GM19438 (cell line): ENCODE results near the gene TTYH1.

Source experiments
- ATAC-seq: cut with Tn5 transposase; IDR thresholded peaks from one replicate; pipeline ENCODE4 v1.9.1; 2021; ENCODE audit warnings: low read depth; ENCODE audit not compliant: unreplicated experiment

Gene TTYH1

GRCh38 chr19:54391589-54392061 lies 23.6 kb upstream of the TTYH1 start:
- no peak for ATAC-seq

GRCh38 chr19:54392105-54392504 lies 23.2 kb upstream of the TTYH1 start:
- ATAC-seq = no peak

DNA sequence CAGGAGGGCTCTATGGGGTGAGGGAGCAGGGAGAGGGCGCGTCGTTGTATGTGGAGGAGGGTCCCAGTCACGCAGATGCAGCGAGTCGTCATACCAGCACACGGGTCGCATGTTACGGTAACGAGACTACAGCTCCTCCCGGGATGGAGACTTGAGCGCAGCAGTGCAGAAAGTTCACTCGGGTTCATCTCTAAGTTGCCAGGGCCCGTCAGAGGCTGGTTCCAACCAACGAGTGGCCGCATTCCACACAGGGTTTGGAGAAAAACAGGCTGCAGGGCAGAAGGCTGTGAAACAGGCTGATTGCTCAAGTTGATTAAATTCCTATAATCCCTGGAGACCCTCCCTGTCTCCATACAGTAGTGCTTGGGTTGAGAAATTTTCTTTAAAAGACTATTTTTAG lies 21.9 kb upstream of the TTYH1 start:
- ATAC-seq = no peak

GRCh38 chr19:54395685-54396084 lies 19.6 kb upstream of the TTYH1 start:
- ATAC-seq = no peak

DNA sequence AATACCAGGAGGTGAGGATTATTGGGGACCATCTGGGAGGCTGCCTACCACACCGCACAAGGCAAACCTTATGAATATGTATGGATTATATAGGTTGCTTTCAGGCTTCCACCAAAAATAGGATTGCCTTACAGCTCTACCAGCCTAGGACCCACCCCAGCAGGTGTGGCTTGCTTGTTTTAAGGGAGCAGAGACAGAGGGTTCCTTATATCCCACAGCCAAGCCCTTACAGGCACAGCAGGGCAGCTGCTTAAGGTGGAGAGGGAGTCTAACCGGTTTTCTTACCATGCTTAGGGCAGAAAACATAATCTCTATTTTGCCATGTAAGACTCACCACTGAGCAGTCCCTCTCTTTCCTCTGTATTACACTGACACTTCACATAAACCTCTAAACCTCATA lies 16.1 kb upstream of the TTYH1 start:
- ATAC-seq = no peak

DNA sequence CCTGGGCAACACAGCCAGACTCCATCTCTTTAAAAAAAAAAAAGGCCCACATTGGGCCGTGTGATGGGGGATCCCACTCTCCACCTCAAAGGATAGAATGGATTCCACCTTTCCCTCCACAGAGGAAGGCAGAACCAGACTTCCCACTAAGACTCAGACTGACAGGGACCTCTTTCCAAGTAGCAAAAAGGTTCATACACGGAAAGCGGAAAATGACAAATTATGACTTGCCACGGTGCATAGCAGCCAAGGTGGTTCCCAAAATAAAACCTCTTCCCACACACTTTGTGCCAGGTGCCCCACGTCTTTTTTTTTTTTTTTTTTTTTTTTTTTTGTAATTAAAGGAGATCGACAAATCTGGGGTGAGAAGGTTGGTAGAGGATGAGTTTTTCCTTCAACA lies 14.4 kb upstream of the TTYH1 start:
- no peak for ATAC-seq

- no peak for ATAC-seq
Measured at GRCh38 chr19:54403054-54403453, 12.2 kb upstream of the TTYH1 start.

- no peak for ATAC-seq
Measured at GRCh38 chr19:54405628-54406027, 9.6 kb upstream of the TTYH1 start.

DNA sequence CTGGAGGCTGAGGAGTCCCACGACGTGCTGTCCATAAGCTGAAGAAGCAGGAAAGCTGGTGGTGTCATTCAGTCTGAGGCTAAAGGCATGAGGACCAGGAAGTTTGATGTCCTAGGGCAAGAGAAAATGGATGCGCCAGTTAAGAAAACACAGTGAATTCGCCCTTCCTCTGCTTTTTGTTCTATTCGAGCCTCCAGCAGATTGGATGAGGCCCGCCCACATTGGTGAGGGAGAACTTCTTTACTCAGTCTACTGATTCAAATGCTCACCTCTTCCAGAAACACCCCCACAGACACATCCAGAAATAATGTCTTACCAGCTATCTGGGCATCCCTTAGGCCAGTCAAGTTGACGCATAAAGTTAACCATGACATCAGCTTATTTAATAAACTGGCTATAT lies 7.5 kb upstream of the TTYH1 start:
- no peak for ATAC-seq

- no peak for ATAC-seq
Measured at GRCh38 chr19:54408456-54409026, 6.7 kb upstream of the TTYH1 start.

DNA sequence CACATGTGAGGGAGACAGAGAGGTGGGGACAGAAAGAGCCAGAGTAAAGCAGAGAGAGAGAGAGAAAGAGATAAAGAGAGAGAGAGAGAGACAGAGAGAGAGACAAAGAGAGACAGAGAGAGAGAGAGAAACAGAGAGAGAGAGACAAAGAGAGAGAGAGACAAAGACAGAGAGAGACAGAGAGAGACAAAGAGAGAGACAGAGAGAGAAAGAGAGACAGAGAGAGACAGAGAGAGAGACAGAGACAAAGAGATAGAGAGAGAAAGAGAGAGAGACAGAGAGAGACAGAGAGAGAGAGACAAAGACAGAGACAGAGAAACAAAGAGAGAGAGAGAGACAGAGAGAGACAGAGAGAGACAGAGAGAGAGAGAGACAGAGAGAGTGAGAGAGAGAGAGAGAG lies 4.2 kb upstream of the TTYH1 start:
- ATAC-seq = no peak

DNA sequence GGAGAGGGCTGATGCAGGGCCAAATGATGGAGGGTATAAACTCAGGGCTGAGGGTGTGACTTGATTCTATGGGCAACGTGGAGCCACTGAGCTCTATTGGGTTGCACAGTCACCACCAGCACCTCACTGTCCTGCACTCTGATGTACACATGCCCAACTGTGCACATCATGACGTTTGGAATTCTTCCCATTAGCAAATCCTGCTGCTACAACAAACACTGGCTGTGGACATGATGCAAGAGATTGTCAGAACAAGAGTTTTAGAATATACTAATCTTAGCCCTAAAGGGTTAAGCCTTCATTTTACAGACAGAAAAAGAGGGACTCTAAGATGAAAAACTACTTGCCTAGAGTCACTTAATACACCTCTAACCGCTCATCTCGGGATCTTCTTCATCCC lies 2.4 kb upstream of the TTYH1 start:
- no peak for ATAC-seq

GRCh38 chr19:54414156-54414555 lies 1.1 kb upstream of the TTYH1 start:
- ATAC-seq = no peak

DNA sequence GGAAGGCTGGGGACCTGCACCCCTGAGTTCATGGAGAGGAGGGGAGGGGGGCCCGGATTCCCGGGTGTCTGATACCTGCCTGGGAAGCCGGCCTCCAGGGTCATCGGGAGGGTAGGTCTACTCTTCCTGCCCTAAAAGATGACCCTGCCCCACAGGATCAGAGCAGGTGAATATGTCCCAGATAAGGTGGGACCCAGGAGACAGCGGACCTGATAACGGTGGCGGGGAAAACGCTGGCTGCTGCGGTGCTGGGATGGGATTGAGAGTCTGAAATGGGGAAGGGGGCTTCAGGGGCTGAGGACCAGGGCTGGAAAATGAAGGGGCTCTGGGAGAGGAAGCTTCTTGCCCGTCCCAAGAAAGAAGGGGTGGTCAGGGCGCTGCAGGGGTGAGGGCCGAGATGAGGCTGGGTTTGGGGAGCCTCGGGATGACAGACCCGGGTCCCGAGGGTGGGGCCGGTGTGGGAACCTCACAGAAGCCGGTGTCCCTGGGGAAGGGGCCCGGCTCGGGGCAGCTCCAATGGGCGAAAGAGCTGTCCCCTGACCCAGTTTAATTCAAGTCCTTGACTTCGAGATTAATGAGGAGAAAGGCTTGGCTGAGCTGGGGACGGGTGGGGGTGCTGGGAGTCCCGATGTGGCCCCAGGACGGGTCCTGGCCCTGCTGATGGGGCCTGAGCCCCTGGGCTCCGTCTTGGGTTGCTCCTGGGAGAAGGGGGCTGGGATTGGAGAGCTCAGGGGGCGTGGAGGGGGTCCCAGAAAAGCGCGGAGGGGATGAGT lies 823 bp downstream of the TTYH1 start:
- ATAC-seq = no peak

DNA sequence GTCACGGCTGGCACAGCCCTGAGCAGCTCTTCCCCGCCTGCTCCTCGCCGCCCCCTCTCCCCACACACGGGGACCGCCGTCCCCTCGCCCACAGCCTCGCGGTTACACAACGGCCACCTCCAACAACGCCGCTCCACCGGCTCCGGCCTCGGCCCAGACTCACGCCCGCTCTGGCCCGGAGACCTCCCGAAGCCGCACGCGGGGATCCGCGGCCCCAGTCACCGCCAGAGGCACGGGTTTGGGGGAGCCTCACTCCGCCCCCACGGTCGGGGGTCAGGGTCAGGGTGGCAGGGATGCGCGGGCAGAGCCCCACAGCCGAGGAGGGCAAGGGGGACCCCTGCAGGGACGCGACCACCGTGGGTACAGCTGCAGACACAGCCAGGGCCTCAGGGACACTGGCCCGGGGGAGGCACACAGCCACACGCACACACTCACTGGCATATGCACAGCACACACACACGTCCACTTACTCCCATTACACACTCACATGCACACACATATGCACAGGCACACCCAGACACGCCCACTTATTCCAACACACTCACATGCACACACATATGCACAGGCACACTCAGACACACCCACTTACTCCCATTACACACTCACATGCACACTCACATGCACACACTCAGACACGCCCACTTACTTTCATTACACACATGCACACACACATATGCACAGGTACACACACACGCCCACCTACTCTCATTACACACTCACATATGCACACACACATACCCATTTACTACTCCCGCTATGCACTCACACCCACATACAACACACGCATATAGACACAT lies 1.6 kb downstream of the TTYH1 start:
- ATAC-seq = no peak

DNA sequence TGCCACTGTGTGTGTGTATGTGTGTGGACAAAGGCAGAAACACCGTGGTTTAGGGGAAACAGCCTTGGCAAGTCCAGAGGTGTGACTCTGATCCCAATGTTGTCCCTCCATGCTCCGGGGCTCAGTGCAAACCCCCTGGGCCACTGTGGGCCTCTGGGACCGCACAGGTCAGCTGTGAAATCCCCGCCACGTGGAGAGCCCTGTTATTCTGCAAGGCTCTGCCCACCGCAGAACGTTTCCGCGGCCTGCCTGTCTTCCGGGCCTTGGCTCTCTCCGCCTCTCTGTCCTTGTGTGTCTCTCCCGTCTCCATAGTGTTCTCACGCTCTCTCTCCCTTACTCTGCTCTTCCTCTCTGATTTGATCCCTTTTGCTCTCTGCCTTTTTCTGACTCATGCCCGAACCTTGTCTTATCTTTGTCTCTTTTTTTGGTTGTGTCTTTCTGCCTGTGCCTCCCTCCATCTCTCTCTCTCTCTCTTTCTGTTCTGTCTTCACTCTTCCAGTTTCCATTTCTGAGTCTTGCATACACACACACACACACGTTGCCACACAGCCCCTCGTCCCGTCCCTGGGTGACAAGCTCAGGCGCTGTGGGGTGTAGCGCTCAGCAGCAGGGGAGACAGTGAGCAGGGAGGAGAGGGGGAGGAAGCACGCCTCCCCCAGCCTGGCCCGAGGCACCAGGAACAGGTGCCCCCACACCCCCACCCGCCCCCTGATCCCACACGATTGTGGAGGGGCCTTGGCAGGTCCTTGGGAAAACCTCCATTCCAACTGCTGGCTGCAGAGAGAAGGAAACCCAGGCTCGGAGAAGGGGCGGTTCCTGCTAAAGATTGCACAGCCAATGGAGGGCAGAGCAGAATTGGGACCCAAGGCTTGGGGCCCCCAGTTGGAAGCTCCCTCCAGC lies 3.0 kb downstream of the TTYH1 start:
- no peak for ATAC-seq

DNA sequence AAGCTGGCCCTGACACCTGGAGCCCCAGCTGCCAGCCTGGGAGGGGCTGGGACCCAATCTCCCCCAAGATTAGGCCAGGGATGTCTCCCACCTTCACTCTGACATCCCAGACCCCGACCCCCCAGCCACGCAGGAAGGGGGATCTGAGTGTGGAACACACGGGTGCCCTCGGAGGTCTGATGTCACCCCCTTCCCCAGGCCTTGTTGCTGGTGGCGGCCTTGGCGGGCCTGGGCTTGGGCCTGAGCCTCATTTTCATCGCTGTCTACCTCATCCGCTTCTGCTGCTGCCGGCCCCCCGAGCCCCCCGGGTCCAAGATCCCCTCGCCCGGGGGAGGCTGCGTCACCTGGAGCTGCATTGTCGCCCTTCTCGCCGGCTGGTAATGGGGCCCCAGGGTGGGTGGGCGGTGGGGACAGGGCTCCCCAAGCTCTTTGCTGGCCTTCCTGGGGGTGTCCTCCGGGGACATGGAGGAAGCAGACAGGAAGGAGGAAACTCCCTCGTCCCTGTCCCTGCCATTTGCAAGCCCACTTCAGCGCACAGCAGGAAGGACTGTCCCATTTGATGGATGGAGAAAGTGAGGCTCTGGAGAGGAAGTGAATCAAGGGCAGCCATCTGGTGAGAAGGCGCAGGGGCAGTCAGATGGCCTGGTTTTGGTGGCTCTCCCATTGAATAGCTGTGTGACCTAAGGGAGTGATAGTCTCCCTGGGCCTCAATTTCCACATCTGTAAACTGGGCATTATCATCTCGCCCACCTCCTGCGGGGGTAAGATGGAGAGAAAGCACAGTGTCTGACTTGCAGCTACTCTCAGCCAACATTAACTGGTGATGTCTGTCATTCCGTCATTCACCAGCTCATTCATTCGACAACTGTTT lies 3.9 kb downstream of the TTYH1 start:
- ATAC-seq = no peak

- ATAC-seq = no peak
Measured at GRCh38 chr19:54420068-54420382, 4.8 kb downstream of the TTYH1 start.

- ATAC-seq = no peak
Measured at GRCh38 chr19:54420383-54421168, 5.3 kb downstream of the TTYH1 start.
